COLO668 (cell line): ENCODE results near the gene COL12A1.

Experiments used
- DNase-seq: peaks from one replicate; lab custom pipeline; 2025; ENCODE audit not compliant: unreplicated experiment; lab: John Stamatoyannopoulos, UW

COL12A1 gene

GRCh38 chr6:75145211-75145610 is 60.6 kb downstream of the COL12A1 start:
- DNase-seq: no peak

- no peak for DNase-seq
These were observed 61.5 kb downstream of the COL12A1 start for GRCh38 chr6:75144386-75144785.

GRCh38 chr6:75143191-75143590 is 62.7 kb downstream of the COL12A1 start:
- no peak for DNase-seq

- DNase-seq: no peak
These were observed 63.1 kb downstream of the COL12A1 start for GRCh38 chr6:75142721-75143120.

GRCh38 chr6:75135876-75136275 is 70.0 kb downstream of the COL12A1 start:
- DNase-seq: no peak

- no peak for DNase-seq
These were observed 70.4 kb downstream of the COL12A1 start for GRCh38 chr6:75135450-75135849.

- no peak for DNase-seq
These were observed 75.1 kb downstream of the COL12A1 start for GRCh38 chr6:75130784-75131183.

GRCh38 chr6:75128878-75129570 is 76.8 kb downstream of the COL12A1 start:
- DNase-seq: no peak

GRCh38 chr6:75126518-75126917 is 79.3 kb downstream of the COL12A1 start:
- no peak for DNase-seq

GRCh38 chr6:75124983-75125382 is 80.9 kb downstream of the COL12A1 start:
- DNase-seq: no peak

- no peak for DNase-seq
These were observed 81.8 kb downstream of the COL12A1 start for GRCh38 chr6:75124085-75124484.

- no peak for DNase-seq
These were observed 86.8 kb downstream of the COL12A1 start for GRCh38 chr6:75118925-75119515.

GRCh38 chr6:75117701-75118100 is 88.2 kb downstream of the COL12A1 start:
- no peak for DNase-seq

GRCh38 chr6:75116946-75117345 is 88.9 kb downstream of the COL12A1 start:
- no peak for DNase-seq

GRCh38 chr6:75115481-75115880 is 90.4 kb downstream of the COL12A1 start:
- DNase-seq: no peak

GRCh38 chr6:75114806-75115205 is 91.0 kb downstream of the COL12A1 start:
- DNase-seq: no peak

- no peak for DNase-seq
These were observed 91.7 kb downstream of the COL12A1 start for GRCh38 chr6:75114195-75114594.

- DNase-seq: no peak
These were observed 92.4 kb downstream of the COL12A1 start for GRCh38 chr6:75113446-75113845.

- DNase-seq: no peak
These were observed 96.1 kb downstream of the COL12A1 start for GRCh38 chr6:75109765-75110164.

- no peak for DNase-seq
These were observed 96.8 kb downstream of the COL12A1 start for GRCh38 chr6:75109022-75109421.

GRCh38 chr6:75108333-75108974 is 97.4 kb downstream of the COL12A1 start:
- no peak for DNase-seq

GRCh38 chr6:75107913-75108312 is 97.9 kb downstream of the COL12A1 start:
- DNase-seq: no peak
